Measurements from ENCODE around the gene PTPRH.
A peak's percentile ranks its signal among the peaks of the same experiment; 100 is the strongest.

The PTPRH gene

DNA sequence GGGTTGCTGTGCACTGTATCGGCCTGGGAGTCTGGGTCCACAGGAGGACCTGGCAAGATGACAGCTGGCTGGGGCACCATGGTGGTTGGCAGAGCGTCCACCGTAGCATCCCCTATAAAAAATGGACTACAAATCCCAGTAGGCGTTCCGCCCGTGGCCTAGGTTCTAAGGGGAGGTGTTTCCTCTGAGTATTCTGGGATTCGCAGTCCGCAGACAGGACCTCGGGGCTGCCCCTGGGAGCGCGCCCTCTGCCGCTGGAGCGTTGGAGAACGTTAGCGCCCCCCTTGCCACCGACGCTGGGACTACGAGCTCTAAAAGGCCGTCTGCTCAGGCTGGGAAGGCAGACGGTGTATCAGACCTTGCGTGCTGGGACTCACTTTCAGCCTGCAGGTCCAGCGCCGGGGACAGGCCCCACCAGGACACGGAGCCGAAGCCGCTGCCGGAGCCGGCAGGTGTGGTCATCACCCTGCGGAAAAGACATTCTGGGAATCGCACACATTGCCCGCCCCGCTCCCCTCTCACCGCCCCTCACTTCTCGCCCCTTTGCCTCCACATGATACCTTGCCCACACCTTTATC is 43.3 kb downstream of the PTPRH start:
- in situ Hi-C loops (cut with MboI; ENCODE audit: low pct_unique_long_range_greater_than_20kb, low sequenced_read_pairs, unreplicated experiment): no loop called here
- DNase-seq (ENCODE audit: low spot score): peak; percentile 68
- TF ChIP-seq, protein P1, sequence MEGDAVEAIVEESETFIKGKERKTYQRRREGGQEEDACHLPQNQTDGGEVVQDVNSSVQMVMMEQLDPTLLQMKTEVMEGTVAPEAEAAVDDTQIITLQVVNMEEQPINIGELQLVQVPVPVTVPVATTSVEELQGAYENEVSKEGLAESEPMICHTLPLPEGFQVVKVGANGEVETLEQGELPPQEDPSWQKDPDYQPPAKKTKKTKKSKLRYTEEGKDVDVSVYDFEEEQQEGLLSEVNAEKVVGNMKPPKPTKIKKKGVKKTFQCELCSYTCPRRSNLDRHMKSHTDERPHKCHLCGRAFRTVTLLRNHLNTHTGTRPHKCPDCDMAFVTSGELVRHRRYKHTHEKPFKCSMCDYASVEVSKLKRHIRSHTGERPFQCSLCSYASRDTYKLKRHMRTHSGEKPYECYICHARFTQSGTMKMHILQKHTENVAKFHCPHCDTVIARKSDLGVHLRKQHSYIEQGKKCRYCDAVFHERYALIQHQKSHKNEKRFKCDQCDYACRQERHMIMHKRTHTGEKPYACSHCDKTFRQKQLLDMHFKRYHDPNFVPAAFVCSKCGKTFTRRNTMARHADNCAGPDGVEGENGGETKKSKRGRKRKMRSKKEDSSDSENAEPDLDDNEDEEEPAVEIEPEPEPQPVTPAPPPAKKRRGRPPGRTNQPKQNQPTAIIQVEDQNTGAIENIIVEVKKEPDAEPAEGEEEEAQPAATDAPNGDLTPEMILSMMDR (IDR thresholded peaks at IDR 0.05; ENCODE audit: extremely low read depth, insufficient read depth, missing control alignments): peak; percentile 48

DNA sequence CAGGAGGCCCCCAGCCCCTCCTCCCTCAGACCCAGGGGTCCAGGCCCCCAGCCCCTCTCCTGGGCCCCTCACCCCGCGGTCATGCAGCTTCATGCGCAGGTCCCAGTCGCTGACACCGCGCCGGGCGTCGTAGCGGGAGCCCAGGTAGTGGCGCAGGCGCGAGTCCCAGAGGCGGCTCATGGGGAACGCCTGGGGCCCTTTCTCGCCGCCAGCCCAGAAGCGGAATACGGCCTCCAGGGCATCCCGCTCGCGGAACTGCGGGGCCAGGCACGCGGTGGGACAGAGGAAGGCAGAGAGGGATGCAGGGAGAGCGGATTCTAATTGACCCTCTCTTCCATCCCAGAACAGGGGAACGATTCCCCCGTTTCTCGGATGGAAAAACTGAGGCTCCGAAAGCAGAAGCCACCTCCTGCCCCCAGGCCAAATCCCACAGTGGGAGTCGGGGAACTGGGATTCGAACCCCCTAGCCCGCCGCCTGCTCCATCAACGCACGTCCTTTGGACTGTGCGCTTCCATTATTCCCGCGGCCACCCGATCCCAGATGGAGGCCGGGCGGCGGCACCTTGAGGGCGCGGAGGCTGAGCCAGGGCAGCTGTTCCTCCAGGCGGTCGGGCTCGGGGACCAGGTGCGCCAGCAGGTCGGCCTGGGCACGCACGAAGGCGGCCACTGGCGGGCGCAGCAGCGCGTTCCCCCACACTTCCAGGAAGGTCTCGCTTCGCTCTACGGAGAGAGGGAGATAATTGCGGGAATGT is 47.6 kb downstream of the PTPRH start:
- TF ChIP-seq, protein P1 (IDR thresholded peaks at IDR 0.05; ENCODE audit: extremely low read depth, insufficient read depth, missing control alignments): no peak
- in situ Hi-C loops (cut with MboI; ENCODE audit: low pct_unique_long_range_greater_than_20kb, low sequenced_read_pairs, unreplicated experiment): no loop called here
- no peak for DNase-seq (ENCODE audit: low spot score)

DNA sequence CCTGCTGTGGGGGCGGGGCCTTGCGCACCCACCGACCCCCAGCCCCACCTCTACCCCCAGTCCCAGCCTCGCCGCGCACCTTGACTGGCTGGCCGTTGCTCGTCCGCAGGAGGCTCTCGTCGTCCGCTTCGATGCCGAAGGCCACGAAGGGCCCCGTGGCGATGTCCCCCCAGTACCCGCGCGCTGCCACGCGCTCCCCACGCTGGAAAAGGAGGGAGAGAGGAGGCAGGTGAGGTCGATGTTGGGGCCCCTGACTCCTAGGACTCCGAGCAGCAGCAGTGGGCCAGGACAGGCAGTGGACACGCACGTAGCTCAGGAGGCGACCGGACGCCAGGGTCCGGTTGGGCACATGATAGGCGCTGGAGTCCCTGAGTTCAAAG is 48.3 kb downstream of the PTPRH start:
- TF ChIP-seq, protein P1 (IDR thresholded peaks at IDR 0.05; ENCODE audit: extremely low read depth, insufficient read depth, missing control alignments): no peak
- in situ Hi-C loops (cut with MboI; ENCODE audit: low pct_unique_long_range_greater_than_20kb, low sequenced_read_pairs, unreplicated experiment): no loop called here
- DNase-seq (ENCODE audit: low spot score): no peak

DNA sequence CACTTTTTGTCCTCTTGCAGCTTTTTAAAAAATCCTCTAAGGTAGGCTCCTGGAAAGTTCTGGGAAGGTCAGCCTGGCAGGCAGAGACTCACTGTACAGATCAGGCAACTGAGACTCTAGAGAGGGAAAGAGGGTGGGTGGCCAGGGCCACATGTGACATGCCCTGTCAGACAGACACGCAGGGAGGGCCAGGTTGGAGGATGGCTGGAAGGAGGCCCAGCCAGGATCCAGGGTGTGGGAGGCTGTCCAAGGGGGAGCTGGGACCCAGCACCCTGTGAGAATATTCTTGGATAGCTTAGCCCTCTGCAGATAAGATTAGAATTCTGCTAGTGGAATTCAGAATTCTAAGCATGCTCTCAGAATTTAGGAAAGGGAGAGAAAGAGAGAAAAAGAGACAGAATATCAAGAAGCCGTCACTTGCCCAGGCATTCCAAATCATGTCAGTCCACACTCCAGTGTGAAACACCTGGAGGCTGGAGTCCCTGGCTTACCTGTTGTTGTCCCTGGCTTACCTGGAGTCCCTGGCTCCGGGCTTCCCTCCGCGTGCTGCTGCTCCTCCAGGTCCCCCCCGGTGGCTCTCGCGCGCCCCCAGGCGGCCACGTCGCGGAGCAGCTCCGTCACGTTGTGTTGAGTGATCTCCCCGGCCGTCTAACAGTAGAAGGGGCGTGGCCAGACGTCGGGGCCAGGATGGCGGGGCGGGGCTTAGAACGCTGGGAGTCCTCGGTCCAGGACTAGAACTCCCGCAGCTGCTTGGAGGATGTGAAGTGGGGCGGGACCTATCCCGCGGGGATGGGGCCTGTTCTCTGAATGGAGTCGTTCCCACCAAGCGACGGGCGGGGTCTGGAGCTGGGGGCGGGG is 48.9 kb downstream of the PTPRH start:
- DNase-seq (ENCODE audit: low spot score): peak; percentile 99
- in situ Hi-C loops (cut with MboI; ENCODE audit: low pct_unique_long_range_greater_than_20kb, low sequenced_read_pairs, unreplicated experiment): no loop called here
- TF ChIP-seq, protein P1 (IDR thresholded peaks at IDR 0.05; ENCODE audit: extremely low read depth, insufficient read depth, missing control alignments): peak; percentile 97

DNA sequence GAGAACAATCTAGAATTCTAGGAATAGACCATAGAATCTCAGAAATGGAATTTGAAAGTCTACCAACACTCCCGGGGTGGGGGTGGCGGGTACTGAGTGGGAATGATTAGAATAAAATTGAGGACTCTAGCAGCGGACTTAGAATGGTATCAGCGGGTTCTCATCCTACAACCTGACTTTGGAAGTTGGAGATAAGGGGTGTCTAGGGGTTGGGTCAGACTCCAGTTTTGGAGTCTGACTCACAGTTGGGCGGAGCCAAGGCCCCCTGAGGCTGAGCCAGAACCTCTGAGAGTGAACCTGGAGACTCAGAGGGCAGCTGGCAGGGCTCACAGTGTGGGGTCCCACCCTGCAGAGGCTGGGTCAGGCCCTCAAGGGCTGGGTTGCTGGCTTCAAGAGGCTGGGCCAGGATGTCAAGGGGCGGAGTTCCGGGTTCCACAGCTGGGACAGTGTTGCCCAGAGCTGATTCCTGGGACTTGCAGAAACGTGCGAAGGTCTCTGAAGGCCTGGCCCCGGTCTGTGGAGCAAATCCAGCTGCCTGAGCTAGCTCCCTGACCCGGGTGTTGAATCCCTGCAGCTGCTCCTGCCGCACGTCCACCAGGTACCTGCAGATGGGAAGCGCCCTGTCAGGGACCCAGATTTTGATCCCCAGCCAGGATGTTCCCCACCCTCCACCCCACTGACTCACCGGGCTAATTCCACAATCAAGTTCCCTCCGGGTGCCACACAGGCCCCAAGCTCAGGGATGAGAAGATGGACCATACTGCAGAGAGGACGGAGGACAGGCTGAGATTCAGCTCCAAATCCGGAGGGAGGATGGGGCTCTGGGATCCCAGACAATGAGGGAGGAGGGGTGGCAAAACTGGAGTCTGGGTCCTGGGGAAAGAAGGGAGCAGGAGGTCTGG is 50.2 kb downstream of the PTPRH start:
- no peak for DNase-seq (ENCODE audit: low spot score)
- TF ChIP-seq, protein P1 (IDR thresholded peaks at IDR 0.05; ENCODE audit: extremely low read depth, insufficient read depth, missing control alignments): no peak
- in situ Hi-C loops (cut with MboI; ENCODE audit: low pct_unique_long_range_greater_than_20kb, low sequenced_read_pairs, unreplicated experiment): no loop called here

DNA sequence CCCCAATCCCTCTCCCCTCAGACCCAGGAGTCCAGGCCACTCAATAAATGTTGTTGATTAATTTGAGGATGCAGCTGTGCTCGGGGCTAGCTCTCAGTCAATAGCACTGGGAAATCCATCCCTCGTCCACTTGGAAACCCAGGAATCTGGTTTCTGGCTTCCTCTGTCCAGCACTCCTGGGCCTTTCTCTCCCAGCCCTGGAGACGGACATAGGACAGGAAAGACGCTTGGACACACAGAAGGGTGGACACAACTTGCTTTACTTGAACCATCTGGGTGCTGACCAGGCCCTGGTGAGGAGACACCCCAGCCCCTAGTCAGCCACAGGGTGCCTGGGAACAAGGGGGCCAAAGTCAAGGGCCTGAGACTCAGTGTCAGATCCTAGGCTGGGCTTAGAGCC is 50.9 kb downstream of the PTPRH start:
- DNase-seq (ENCODE audit: low spot score): no peak
- TF ChIP-seq, protein P1 (IDR thresholded peaks at IDR 0.05; ENCODE audit: extremely low read depth, insufficient read depth, missing control alignments): no peak
- in situ Hi-C loops (cut with MboI; ENCODE audit: low pct_unique_long_range_greater_than_20kb, low sequenced_read_pairs, unreplicated experiment): no loop called here

Data from GM13977 (cell line).